ENCODE results near the gene HOXD13.

DNA sequence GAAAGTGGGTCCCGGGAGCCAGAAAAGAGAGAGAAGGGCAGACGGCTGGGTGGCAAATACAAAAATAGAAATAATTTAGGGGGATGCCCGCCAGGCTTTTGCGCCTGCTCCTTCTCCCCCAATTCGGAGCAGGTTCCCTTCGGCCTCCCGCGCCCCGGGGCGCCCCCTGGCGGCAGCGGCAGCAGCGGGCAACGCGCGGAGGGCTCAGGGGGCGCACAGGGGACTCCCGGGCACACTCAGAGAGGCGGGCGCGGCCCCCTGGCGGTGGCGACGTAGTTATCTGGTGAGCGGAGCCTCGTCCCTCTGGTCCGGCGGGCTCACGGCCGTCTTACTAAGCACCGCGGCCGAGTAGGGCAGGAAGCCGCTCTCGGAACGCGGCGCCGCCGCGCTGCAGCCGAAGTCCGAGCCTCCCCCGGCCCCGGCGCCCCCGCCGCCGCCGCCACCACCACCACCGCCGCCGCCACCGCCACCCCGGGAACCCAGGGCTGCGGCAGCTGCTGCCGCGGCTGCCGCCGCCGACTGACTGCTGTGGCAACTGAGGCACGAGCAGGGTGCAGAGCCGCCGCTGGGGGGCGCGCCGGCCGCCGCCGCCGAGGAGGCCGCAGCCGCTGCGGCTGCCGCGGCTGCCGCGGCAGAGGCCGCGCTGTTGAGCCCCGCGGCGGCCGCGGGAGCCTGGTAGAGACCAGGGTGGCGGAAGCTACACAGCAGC, 12.5 kb upstream of the HOXD13 start:
- TF ChIP-seq ZNF274 (IDR thresholded peaks at IDR 0.05; ENCODE audit: low read depth, low read length) (no peak), YY1 (IDR thresholded peaks at IDR 0.05; ENCODE audit: insufficient read depth, insufficient read length) (no peak), SUZ12 (IDR thresholded peaks at IDR 0.05; ENCODE audit: extremely low read depth, insufficient read depth, insufficient read length) (no peak)
